Activated CD4-positive, alpha-beta T cell treated with anti-CD3 and anti-CD28 coated beads for 1 hour (primary cell): Measurements from ENCODE around the gene LHX5.
A peak's percentile ranks its signal among the peaks of the same experiment; 100 is the strongest.

Experiments used
- DNase-seq: peaks from one replicate; pipeline ENCODE4 v3.0.0-alpha.2; 2020

The LHX5 gene

GRCh38 chr12:113438523-113439300 lies 33.0 kb downstream of the LHX5 start:
- no peak for DNase-seq

GRCh38 chr12:113437729-113438100 lies 34.0 kb downstream of the LHX5 start:
- no peak for DNase-seq

GRCh38 chr12:113436993-113437728 lies 34.5 kb downstream of the LHX5 start:
- no peak for DNase-seq

GRCh38 chr12:113436586-113436985 lies 35.1 kb downstream of the LHX5 start:
- DNase-seq: no peak

- no peak for DNase-seq
Observed at GRCh38 chr12:113435367-113435766, 36.3 kb downstream of the LHX5 start.

GRCh38 chr12:113432986-113433385 lies 38.7 kb downstream of the LHX5 start:
- no peak for DNase-seq

- DNase-seq: no peak
Observed at GRCh38 chr12:113428482-113428881, 43.2 kb downstream of the LHX5 start.

- no peak for DNase-seq
Observed at GRCh38 chr12:113427882-113428281, 43.8 kb downstream of the LHX5 start.

GRCh38 chr12:113425960-113426453 lies 45.7 kb downstream of the LHX5 start:
- DNase-seq: no peak

GRCh38 chr12:113424915-113425823 lies 46.5 kb downstream of the LHX5 start:
- DNase-seq: peak; percentile 30

GRCh38 chr12:113424456-113424855 lies 47.2 kb downstream of the LHX5 start:
- DNase-seq: no peak

GRCh38 chr12:113422886-113423669 lies 48.6 kb downstream of the LHX5 start:
- DNase-seq: no peak

- no peak for DNase-seq
Observed at GRCh38 chr12:113422030-113422885, 49.4 kb downstream of the LHX5 start, which contains the start of gene SDSL. SDSL (plus strand) TSS chr12:113422380; CDS start chr12:113427983, 5,603 bp downstream.

- no peak for DNase-seq
Observed at GRCh38 chr12:113420996-113421595, 50.6 kb downstream of the LHX5 start.

GRCh38 chr12:113418213-113418879 lies 53.3 kb downstream of the LHX5 start:
- no peak for DNase-seq

GRCh38 chr12:113416091-113416754 lies 55.4 kb downstream of the LHX5 start:
- no peak for DNase-seq

- no peak for DNase-seq
Observed at GRCh38 chr12:113414519-113415038, 57.1 kb downstream of the LHX5 start.

- DNase-seq: no peak
Observed at GRCh38 chr12:113413488-113413939, 58.2 kb downstream of the LHX5 start.
